Measurements from ENCODE around the gene GRIK4.

The GRIK4 gene

DNA sequence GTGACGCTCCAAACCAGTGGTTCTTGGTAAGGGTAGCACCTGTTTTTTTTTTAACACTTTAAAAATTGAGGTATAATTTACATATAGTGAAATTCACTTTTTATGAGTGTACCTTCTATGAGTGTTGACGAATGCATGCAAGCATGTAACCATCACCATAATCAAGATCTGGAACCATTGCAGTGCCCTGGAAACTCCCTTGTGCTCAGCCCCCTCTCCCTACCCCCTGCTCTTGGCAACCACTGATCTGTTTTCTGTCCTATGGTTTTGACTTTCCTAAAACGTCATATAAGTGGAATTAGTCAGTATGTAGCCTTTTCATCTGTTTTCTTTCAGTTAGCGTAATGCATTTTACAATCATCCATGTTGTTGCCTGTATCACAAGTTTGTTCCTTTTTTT lies 212.2 kb downstream of the GRIK4 start:
- Histone ChIP-seq H3K27ac (ENCODE audit: low read length) (no peak overlapping the region), H3K36me3 (ENCODE audit: insufficient read depth, low read depth, low read length) (no peaks in the 10 kb centered on the region), H3K9me3 (ENCODE audit: insufficient read depth, low read depth, low read length) (peaks cover 11% of the 10 kb centered on the region; the same call in 1 of the 2 replicates), H3K9ac (ENCODE audit: low read depth, low read length) (no peak overlapping the region), H3K4me3 (ENCODE audit: low read length) (no peak overlapping the region), H3K4me1 (ENCODE audit: insufficient read depth, low read length) (peaks cover 15% of the 10 kb centered on the region; the same call in 1 of the 2 replicates), H3K27me3 (ENCODE audit: insufficient read depth, low read length) (no peaks in the 10 kb centered on the region)

DNA sequence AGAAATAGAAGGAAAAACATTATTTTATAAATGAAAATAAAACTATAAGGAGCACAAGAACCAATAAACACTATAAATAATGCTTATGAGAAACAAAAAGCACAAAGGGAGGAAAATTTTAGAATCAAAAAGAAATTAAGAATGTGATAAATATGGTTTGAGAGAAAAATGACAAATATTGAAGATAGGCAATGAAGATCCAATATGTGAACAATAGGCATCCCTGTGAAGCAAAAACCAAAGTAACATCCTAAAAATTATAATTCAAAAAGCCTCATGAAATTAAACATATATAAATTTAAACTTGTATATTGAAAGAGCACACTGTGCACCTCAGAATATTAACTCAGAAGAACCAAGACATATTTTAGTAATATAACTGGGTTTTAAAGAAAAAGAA lies 216.2 kb downstream of the GRIK4 start:
- H3K27ac ChIP-seq (ENCODE audit: low read length) = no peak overlapping the region
- H3K4me3 ChIP-seq (ENCODE audit: low read length) = no peak overlapping the region
- no peak overlapping the region for H3K9ac ChIP-seq (ENCODE audit: low read depth, low read length)
- H3K9me3 ChIP-seq (ENCODE audit: insufficient read depth, low read depth, low read length) = peaks cover 11% of the 10 kb centered on the region; the same call in 1 of the 2 replicates
- H3K36me3 ChIP-seq (ENCODE audit: insufficient read depth, low read depth, low read length) = no peaks in the 10 kb centered on the region
- H3K27me3 ChIP-seq (ENCODE audit: insufficient read depth, low read length) = no peaks in the 10 kb centered on the region
- peaks cover 5% of the 10 kb centered on the region; the same call in 1 of the 2 replicates for H3K4me1 ChIP-seq (ENCODE audit: insufficient read depth, low read length)

DNA sequence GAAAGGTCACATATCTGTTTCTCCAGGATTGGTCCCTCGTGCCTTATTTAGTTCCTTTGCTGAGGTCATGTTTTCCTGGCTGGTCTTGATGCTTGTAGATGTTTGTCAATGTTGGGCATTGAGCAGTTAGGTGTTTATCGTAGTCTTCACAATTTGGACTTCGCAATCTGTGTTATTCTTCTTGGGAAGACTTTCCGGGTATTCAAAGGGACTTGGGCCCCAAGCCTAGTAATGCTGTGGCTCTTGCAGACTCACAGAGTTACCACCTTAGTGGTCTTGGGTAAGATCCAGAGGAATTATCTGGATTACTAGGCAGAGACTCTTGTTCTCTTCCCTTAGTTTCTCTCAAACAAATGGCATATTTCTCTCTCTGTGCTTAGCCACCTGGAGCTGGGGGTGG lies 223.5 kb downstream of the GRIK4 start:
- no peak overlapping the region for H3K27ac ChIP-seq (ENCODE audit: low read length)
- H3K9ac ChIP-seq (ENCODE audit: low read depth, low read length) = no peak overlapping the region
- no peaks in the 10 kb centered on the region for H3K4me1 ChIP-seq (ENCODE audit: insufficient read depth, low read length)
- no peak overlapping the region for H3K4me3 ChIP-seq (ENCODE audit: low read length)
- H3K27me3 ChIP-seq (ENCODE audit: insufficient read depth, low read length) = no peaks in the 10 kb centered on the region
- no peaks in the 10 kb centered on the region for H3K36me3 ChIP-seq (ENCODE audit: insufficient read depth, low read depth, low read length)
- no peaks in the 10 kb centered on the region for H3K9me3 ChIP-seq (ENCODE audit: insufficient read depth, low read depth, low read length)

DNA sequence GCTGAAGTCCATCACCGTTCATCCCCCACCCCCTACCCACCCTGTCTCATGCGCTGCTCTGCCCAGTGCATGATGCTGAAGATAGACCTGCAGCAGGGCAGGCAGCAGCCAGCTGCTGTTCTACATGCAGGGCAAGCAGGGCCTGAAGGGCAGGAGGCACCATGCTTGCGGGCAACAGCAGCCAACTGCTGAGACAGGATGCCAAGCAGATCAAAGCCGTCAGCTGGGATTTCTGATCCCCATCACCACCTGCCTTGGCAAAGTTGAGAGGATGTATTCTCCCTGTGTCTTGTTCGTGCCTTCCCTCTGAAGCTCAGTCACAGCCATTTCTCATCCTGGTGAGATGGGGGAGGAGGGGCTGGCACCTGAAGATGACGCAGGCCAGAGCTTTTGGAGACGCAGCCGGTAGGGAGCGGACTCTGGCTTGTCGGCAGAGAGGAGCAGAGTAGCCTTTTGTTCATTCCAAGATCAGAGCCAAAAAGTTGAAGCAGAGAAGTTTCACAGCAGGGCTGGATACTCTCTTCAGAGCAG lies 227.0 kb downstream of the GRIK4 start:
- Histone ChIP-seq H3K36me3 (ENCODE audit: insufficient read depth, low read depth, low read length) (no peaks in the 10 kb centered on the region), H3K4me1 (ENCODE audit: insufficient read depth, low read length) (no peaks in the 10 kb centered on the region), H3K9ac (ENCODE audit: low read depth, low read length) (no peak overlapping the region), H3K27ac (ENCODE audit: low read length) (no peak overlapping the region), H3K4me3 (ENCODE audit: low read length) (no peak overlapping the region), H3K27me3 (ENCODE audit: insufficient read depth, low read length) (no peaks in the 10 kb centered on the region), H3K9me3 (ENCODE audit: insufficient read depth, low read depth, low read length) (no peaks in the 10 kb centered on the region)

DNA sequence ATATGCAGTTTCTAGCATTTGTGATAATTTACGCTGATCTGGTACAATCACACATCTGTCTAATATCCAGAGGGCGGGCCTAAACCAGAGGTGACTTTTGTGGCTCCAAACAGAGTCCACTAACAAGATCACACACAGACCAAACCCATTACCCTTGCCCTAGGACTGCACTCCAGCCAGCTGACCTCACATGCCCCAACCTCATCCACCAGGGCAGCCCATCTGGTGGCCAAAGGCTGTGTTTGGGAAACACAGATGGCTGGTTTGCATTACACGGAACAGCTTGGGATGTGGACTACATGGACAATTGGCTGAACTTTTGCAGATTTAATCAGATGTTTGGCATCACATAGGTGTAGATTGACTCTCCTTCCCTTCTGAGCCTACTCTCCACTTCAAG lies 228.2 kb downstream of the GRIK4 start:
- Histone ChIP-seq H3K27ac (ENCODE audit: low read length) (no peak overlapping the region), H3K36me3 (ENCODE audit: insufficient read depth, low read depth, low read length) (no peaks in the 10 kb centered on the region), H3K4me3 (ENCODE audit: low read length) (no peak overlapping the region), H3K4me1 (ENCODE audit: insufficient read depth, low read length) (no peaks in the 10 kb centered on the region), H3K9me3 (ENCODE audit: insufficient read depth, low read depth, low read length) (no peaks in the 10 kb centered on the region), H3K27me3 (ENCODE audit: insufficient read depth, low read length) (no peaks in the 10 kb centered on the region), H3K9ac (ENCODE audit: low read depth, low read length) (no peak overlapping the region)

DNA sequence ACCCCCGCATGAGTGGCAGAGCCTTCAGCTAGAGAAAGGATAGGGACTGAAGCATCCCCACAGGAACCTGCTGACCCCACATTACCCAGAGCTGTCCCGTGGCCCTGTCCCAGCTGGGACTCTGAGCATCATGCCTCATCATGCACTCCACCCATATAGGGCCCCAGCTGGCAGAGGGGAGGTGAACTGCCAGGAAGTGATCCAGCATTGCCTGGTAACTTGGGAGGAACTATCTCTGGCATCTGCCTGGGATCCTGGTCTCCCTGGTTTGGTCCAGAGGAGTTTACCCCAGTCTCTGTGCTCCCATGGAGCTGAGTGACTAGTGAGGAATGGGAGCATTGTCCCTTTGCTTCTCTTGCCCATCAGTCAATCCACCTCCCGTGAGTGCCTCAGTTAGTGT lies 228.8 kb downstream of the GRIK4 start:
- no peak overlapping the region for H3K4me3 ChIP-seq (ENCODE audit: low read length)
- H3K36me3 ChIP-seq (ENCODE audit: insufficient read depth, low read depth, low read length) = no peaks in the 10 kb centered on the region
- H3K27ac ChIP-seq (ENCODE audit: low read length) = no peak overlapping the region
- H3K9ac ChIP-seq (ENCODE audit: low read depth, low read length) = no peak overlapping the region
- no peaks in the 10 kb centered on the region for H3K9me3 ChIP-seq (ENCODE audit: insufficient read depth, low read depth, low read length)
- H3K27me3 ChIP-seq (ENCODE audit: insufficient read depth, low read length) = no peaks in the 10 kb centered on the region
- H3K4me1 ChIP-seq (ENCODE audit: insufficient read depth, low read length) = no peaks in the 10 kb centered on the region

DNA sequence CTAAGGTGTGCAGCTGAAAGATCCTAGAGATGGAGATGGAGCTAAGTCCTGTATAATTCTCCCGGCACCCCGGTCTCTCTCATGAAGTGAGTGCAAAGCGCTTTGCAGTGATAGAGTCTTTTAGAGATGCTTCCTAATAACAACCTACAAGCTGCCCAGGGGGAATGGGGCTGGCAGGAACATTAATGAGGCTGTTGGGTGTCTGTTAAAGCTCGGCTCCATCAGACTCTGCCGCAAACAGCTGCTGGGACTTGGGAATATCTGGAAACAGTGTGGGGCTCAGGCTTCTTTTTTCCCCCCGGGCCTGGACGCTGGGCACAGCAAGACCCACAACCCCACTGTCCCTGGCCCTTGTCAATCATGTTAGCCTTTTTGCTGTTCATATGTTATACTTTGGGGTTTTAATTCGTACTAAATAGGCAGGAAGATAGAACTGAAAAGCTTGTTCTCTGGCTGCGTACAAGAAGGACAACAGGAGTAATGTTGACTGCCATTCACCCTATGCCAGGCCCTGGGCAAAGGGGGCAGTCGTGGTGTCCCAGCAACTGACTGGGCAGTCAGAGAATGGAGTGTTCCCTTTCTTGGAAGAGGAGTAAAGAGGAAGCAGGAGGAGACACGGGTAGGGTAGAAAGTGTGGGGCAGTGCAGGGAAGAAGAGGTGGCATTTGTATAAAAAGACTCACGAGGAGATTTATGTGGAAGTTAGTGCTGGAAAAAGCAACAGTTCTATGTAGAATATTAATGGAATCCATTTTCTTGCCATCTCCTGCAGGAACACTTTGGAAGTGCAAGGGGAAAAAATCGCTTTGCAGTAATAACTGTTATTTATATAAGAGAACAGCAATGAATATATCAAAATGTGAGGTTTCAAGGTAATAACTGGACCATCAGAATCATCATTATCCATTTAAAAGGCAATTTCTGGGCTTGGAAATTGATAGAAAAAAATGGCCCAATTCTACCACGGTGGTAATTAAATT lies 232.8 kb downstream of the GRIK4 start:
- no peaks in the 10 kb centered on the region for H3K27me3 ChIP-seq (ENCODE audit: insufficient read depth, low read length)
- peaks cover 4% of the 10 kb centered on the region; the same call in 1 of the 2 replicates for H3K4me1 ChIP-seq (ENCODE audit: insufficient read depth, low read length)
- no peak overlapping the region for H3K4me3 ChIP-seq (ENCODE audit: low read length)

DNA sequence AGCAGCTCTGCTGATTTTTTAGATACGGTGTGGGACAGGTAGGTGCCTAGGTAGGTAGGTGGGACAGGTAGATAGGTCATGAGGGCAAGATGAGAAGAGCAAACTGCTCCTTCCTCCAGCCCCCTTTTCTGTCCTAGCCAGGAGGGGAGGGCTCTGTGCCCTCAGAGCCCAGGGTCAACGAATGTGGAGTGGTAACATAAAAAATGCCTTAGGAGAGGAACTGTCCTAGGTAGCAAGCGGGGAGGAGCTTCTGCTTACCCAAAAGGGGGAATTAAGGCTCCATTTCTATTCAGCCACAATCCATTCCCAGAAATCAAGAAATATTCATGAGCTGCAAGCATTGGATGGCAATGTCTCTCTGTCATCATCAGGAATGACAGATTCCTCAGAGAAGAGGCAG lies 234.8 kb downstream of the GRIK4 start:
- H3K27me3 ChIP-seq (ENCODE audit: insufficient read depth, low read length) = no peaks in the 10 kb centered on the region

More for the DNA sequence above, 232.8 kb downstream of the GRIK4 start:
- Histone ChIP-seq H3K27ac (ENCODE audit: low read length) (no peak overlapping the region), H3K9ac (ENCODE audit: low read depth, low read length) (no peak overlapping the region), H3K36me3 (ENCODE audit: insufficient read depth, low read depth, low read length) (no peaks in the 10 kb centered on the region), H3K9me3 (ENCODE audit: insufficient read depth, low read depth, low read length) (no peaks in the 10 kb centered on the region)

DNA sequence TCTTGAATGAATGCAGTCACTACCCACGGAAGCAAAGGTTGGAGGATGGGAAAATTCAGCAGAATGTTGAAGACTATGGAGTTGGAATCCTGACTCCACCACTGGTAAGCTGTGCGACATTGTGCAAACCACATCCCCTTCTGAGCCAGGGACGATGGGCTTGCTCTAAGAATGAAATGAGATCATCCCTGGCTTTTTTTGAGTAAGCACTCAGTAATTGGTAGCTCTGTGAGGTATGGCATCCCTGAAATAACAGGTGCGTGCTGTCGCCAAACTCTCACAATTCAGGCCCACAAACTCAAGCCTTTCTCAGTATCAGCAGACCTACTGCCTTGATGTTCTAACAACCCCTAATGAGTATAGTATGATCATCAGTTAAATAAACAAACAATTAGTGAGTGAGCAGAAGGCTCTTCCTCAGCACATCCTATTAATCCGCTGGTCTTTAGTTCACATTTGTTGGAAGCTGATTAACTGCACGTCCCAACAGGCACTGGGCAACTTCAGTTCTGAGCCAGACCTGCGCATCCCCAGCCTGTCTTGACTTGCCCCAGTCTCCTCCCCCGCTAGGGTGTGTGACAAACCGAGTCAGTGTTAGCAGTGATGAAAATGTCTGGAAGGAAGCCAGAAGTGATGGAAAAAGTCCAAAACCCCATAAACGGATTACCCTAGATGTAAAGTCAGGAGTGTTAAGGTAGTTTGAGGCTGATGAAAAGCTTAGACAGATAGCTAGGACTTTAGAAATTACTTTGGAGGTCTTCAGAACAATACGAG lies 235.5 kb downstream of the GRIK4 start:
- H3K4me3 ChIP-seq (ENCODE audit: low read length) = no peak overlapping the region
- no peaks in the 10 kb centered on the region for H3K27me3 ChIP-seq (ENCODE audit: insufficient read depth, low read length)
- H3K9ac ChIP-seq (ENCODE audit: low read depth, low read length) = no peak overlapping the region
- H3K27ac ChIP-seq (ENCODE audit: low read length) = no peak overlapping the region
- no peaks in the 10 kb centered on the region for H3K9me3 ChIP-seq (ENCODE audit: insufficient read depth, low read depth, low read length)
- H3K36me3 ChIP-seq (ENCODE audit: insufficient read depth, low read depth, low read length) = no peaks in the 10 kb centered on the region
- H3K4me1 ChIP-seq (ENCODE audit: insufficient read depth, low read length) = peaks cover 4% of the 10 kb centered on the region; the same call in 1 of the 2 replicates

More for the DNA sequence above, 234.8 kb downstream of the GRIK4 start:
- H3K4me3 ChIP-seq (ENCODE audit: low read length) = no peak overlapping the region
- no peaks in the 10 kb centered on the region for H3K36me3 ChIP-seq (ENCODE audit: insufficient read depth, low read depth, low read length)
- peaks cover 4% of the 10 kb centered on the region; the same call in 1 of the 2 replicates for H3K4me1 ChIP-seq (ENCODE audit: insufficient read depth, low read length)
- H3K9ac ChIP-seq (ENCODE audit: low read depth, low read length) = no peak overlapping the region
- H3K9me3 ChIP-seq (ENCODE audit: insufficient read depth, low read depth, low read length) = no peaks in the 10 kb centered on the region
- no peak overlapping the region for H3K27ac ChIP-seq (ENCODE audit: low read length)

DNA sequence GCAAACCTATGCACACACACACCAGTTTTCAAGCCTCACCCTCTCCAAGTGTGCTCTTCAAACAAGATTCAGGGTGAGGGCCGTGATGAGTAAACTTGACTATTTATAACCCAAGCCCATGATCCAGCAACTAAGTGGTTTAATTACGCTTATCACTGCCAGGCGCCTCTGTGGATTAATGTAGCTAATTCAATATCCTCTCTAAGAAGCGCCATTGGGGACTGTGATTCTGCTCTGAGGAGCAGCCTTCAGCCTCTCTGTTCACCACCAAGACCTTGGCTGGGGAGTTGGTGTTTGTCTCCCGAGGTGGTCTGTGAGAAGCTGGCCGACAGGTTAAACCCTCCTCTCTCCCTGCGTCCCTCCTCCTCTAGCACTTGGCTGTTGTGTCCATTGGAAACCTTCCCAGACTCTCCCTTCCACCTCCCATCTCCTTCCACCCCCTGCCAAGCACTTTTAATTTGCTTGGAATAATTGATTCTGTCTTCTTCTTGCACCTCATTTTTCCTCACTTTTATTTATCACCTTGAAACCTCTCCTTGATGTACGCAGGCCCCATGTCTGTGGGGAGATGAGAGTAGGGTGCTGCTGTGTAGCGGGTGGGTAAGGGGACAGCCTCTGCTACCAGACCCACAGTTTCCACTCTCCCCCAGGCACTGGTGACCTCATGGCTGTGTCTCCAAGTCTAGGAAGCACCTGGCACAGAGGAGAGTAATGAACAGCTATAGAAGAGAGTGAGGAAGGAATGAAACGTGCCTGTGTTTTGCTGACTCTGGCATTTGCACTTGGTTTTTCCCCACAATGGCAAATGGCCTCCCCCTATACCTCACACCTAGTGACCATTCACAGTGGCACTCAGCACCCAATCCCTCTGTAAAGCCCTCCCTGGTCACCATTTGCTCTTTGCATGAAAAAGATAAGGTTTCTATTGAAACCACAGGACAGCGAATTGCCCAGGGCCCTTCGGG lies 236.6 kb downstream of the GRIK4 start:
- Histone ChIP-seq H3K9ac (ENCODE audit: low read depth, low read length) (no peak overlapping the region), H3K4me3 (ENCODE audit: low read length) (no peak overlapping the region), H3K27me3 (ENCODE audit: insufficient read depth, low read length) (no peaks in the 10 kb centered on the region), H3K27ac (ENCODE audit: low read length) (no peak overlapping the region), H3K4me1 (ENCODE audit: insufficient read depth, low read length) (peaks cover 4% of the 10 kb centered on the region; the same call in 1 of the 2 replicates), H3K9me3 (ENCODE audit: insufficient read depth, low read depth, low read length) (no peaks in the 10 kb centered on the region), H3K36me3 (ENCODE audit: insufficient read depth, low read depth, low read length) (no peaks in the 10 kb centered on the region)

DNA sequence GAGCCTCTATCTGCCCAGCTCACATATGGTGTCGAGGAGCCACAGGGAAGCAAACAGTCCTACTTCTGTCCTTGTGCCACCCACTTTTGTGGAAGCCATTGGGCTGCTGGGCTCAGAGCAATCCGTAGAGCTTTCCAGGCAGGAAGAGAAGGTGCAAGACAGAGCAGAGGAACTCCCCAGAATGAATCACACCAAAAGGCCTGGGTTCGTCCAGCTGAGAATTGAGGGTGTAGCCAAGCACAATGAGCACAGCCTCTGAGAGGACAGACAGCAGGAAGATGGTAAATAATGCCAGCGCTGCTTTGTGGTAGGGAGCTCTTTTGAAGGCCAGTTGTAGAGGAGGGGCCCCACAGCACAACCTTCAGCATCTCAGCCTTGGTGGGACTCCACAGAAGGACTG lies 237.8 kb downstream of the GRIK4 start:
- H3K27me3 ChIP-seq (ENCODE audit: insufficient read depth, low read length) = no peaks in the 10 kb centered on the region
- H3K27ac ChIP-seq (ENCODE audit: low read length) = no peak overlapping the region
- H3K9me3 ChIP-seq (ENCODE audit: insufficient read depth, low read depth, low read length) = no peaks in the 10 kb centered on the region
- no peaks in the 10 kb centered on the region for H3K36me3 ChIP-seq (ENCODE audit: insufficient read depth, low read depth, low read length)
- no peak overlapping the region for H3K4me3 ChIP-seq (ENCODE audit: low read length)
- H3K4me1 ChIP-seq (ENCODE audit: insufficient read depth, low read length) = peaks cover 4% of the 10 kb centered on the region; the same call in 1 of the 2 replicates
- H3K9ac ChIP-seq (ENCODE audit: low read depth, low read length) = no peak overlapping the region
